GM06990 (cell line): ENCODE data around the gene CDK17.

Experiments
- DNase-seq: peaks from one replicate; pipeline ENCODE4 v3.0.0-alpha.2; 2011; ENCODE audit not compliant: insufficient read length; ENCODE audit errors: extremely low read depth
- H3K27me3 ChIP-seq: replicated peaks from 2 replicates; pipeline ENCODE4 v1.6.0; 2011; ENCODE audit warnings: low read length; ENCODE audit not compliant: control insufficient read depth, insufficient read depth
- H3K36me3 ChIP-seq: 2 replicates; pipeline ENCODE4 v1.5.1; 2011; ENCODE audit warnings: low read length; ENCODE audit not compliant: control insufficient read depth, insufficient read depth
- H3K4me3 ChIP-seq: replicated peaks from 2 replicates; pipeline ENCODE4 v1.5.1; 2011; ENCODE audit warnings: low read depth, mild to moderate bottlenecking, control low read depth, low read length
- CTCF ChIP-seq: IDR thresholded peaks from 2 replicates; pipeline ENCODE4 v1.5.1; 2011; ENCODE audit warnings: low read length, control low read depth, mild to moderate bottlenecking, inconsistent platforms; ENCODE audit not compliant: insufficient read depth, poor library complexity, severe bottlenecking

CDK17 gene

GRCh38 chr12:96399919-96400630 lies at the start of gene CDK17:
CDK17 (minus strand) TSS chr12:96400439; CDS start chr12:96334836, 65,603 bp downstream.
- no peaks in the 10 kb centered on the region for H3K27me3 ChIP-seq
- TF ChIP-seq CTCF, result peak; percentile 24
- DNase-seq, result peak; percentile 87
- H3K4me3 ChIP-seq, result peak within 1 kb of the TSS; percentile 84
- H3K36me3 ChIP-seq, result no peaks in the 10 kb centered on the region

GRCh38 chr12:96448300-96448699 lies 48.1 kb upstream of the CDK17 start:
- no peak overlapping the region for H3K4me3 ChIP-seq
- H3K27me3 ChIP-seq, result no peaks in the 10 kb centered on the region
- no peak for DNase-seq
- no peaks in the 10 kb centered on the region for H3K36me3 ChIP-seq
- TF ChIP-seq CTCF, result no peak

- no peaks in the 10 kb centered on the region for H3K36me3 ChIP-seq
- no peak overlapping the region for H3K4me3 ChIP-seq
- no peak for TF ChIP-seq CTCF
- no peaks in the 10 kb centered on the region; the same call in 1 of the 2 replicates for H3K27me3 ChIP-seq
- DNase-seq, result no peak
These were observed 47.0 kb upstream of the CDK17 start for GRCh38 chr12:96447256-96447655.

- TF ChIP-seq CTCF, result no peak
- Histone ChIP-seq H3K36me3 (no peaks in the 10 kb centered on the region), H3K4me3 (no peak overlapping the region), H3K27me3 (no peaks in the 10 kb centered on the region; the same call in 1 of the 2 replicates)
- DNase-seq, result peak; percentile 31
These were observed 45.7 kb upstream of the CDK17 start for GRCh38 chr12:96445691-96446583.

GRCh38 chr12:96444399-96444798 lies 44.2 kb upstream of the CDK17 start:
- no peak for DNase-seq
- no peak for TF ChIP-seq CTCF

More at GRCh38 chr12:96444399-96444798, 44.2 kb upstream of the CDK17 start:
- H3K4me3 ChIP-seq, result no peak overlapping the region
- H3K36me3 ChIP-seq, result no peaks in the 10 kb centered on the region
- no peaks in the 10 kb centered on the region; the same call in 1 of the 2 replicates for H3K27me3 ChIP-seq
